ENCODE data around the gene ATP2A2. TPM values are rescaled to one million over a fixed set of nuclear protein-coding genes. Genes with fewer than 3 reads are reported as not detected.

ATP2A2 gene
- total RNA-seq, 1 experiment from 2014 or later: 239 TPM

GRCh38 chr12:110280392-110280778 lies 662 bp upstream of the ATP2A2 start:
- H2AFZ ChIP-seq (ENCODE audit: low read depth, low read length, poor library complexity, severe bottlenecking): no peak overlapping the region
- H3K27ac ChIP-seq (ENCODE audit: low read depth, low read length): peak overlapping the region; percentile 94
- ChIA-PET RAD21 (ENCODE audit: low non-redundant PET in 1 of 2, low total read pairs in 2 of 2, uncharacterized antibody in 2 of 2, unreplicated experiment in 2 of 2) (interaction anchor here in 1 of 2 experiments (0.8 kb wide), 1 partner anchor 10 kb away, joined by 3 read pairs; no protein-coding TSS in a partner anchor), POLR2A (interaction anchor here (0.5 to 1.9 kb wide), 9 partner anchors 9 to 179 kb away, joined by 3 to 10 read pairs (median 3); no protein-coding TSS in a partner anchor), CTCF (interaction anchor here (1.0 to 1.4 kb wide), 2 partner anchors 151 to 178 kb away, joined by 3 read pairs; no protein-coding TSS in a partner anchor)
- peak overlapping the region; percentile 65 to 87 for H3K4me3 ChIP-seq (replicated peaks in 1 of 2; ENCODE audit: low read depth in 1 of 2, low read length in 2 of 2)
- H3K9me2 ChIP-seq (ENCODE audit: insufficient read depth): no peaks in the 10 kb centered on the region
- peak overlapping the region; percentile 95 for H3K9ac ChIP-seq (ENCODE audit: low read length)
- TF ChIP-seq, protein P1, sequence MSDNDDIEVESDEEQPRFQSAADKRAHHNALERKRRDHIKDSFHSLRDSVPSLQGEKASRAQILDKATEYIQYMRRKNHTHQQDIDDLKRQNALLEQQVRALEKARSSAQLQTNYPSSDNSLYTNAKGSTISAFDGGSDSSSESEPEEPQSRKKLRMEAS (IDR thresholded peaks at IDR 0.05): no peak
- TF ChIP-seq JUND (IDR thresholded peaks at IDR 0.05) (no peak), EGR1 (IDR thresholded peaks at IDR 0.05; ENCODE audit: low read depth) (no peak), REST (IDR thresholded peaks at IDR 0.05; ENCODE audit: low read depth) (no peak), RAD21 (IDR thresholded peaks at IDR 0.05; ENCODE audit: low read depth) (no peak), ZNF274 (IDR thresholded peaks at IDR 0.05; ENCODE audit: low read depth, low read length) (no peak), SRF (IDR thresholded peaks at IDR 0.05; ENCODE audit: low read depth) (no peak), ATF3 (IDR thresholded peaks at IDR 0.05) (no peak), EZH2phosphoT487 (IDR thresholded peaks at IDR 0.05; ENCODE audit: borderline replicate concordance) (no peak), EZH2 (IDR thresholded peaks at IDR 0.05) (no peak), ELF1 (IDR thresholded peaks at IDR 0.05; ENCODE audit: borderline replicate concordance, low read depth) (no peak), POLR2A (IDR thresholded peaks at IDR 0.05; ENCODE audit: borderline replicate concordance, extremely low read depth, insufficient read depth, insufficient read length) (no peak)
- ATAC-seq (peak; percentile 31), DNase-seq (ENCODE audit: low read depth, low spot score) (no peak)
- H3K4me1 ChIP-seq (ENCODE audit: control insufficient read depth in 1 of 2, insufficient read depth in 2 of 2, low read length in 2 of 2): peaks cover 12 to 25% of the 10 kb centered on the region in 2 experiments
- no peaks in the 10 kb centered on the region for H3K9me3 ChIP-seq (ENCODE audit: control insufficient read depth in 1 of 2, insufficient read depth in 1 of 2, low read depth in 1 of 2, low read length in 2 of 2)
- intact Hi-C loops (cut with micrococcal nuclease): no loop called here
- H4K20me1 ChIP-seq (ENCODE audit: insufficient read depth): peaks cover 22% of the 10 kb centered on the region; the same call in 1 of the 2 replicates
- peak overlapping the region; percentile 89 for H3K4me2 ChIP-seq (ENCODE audit: low read length)
- H3K36me3 ChIP-seq (ENCODE audit: control insufficient read depth in 1 of 2, insufficient read depth in 2 of 2, low read length in 2 of 2): peaks cover 10 to 29% of the 10 kb centered on the region in 2 experiments
- H3K79me2 ChIP-seq (ENCODE audit: insufficient read depth, low read length): peaks cover 39% of the 10 kb centered on the region
- no peaks in the 10 kb centered on the region for H3K27me3 ChIP-seq (ENCODE audit: insufficient read depth, low read length)
- TSS peak; percentile 91 for BruUV-seq (replicated peaks)
